CD4-positive, alpha-beta T cell (primary cell): Measurements from ENCODE around the gene CABLES2. TPM values are rescaled to one million over a fixed set of nuclear protein-coding genes. Genes with fewer than 3 reads are reported as not detected.

Experiments used
- ATAC-seq: fragments of 200-7000 bp; cut with Tn5 transposase; one replicate; pipeline ENCODE4 v1.10.0; 2022; ENCODE audit warnings: mild to moderate bottlenecking; ENCODE audit not compliant: poor library complexity
- CTCF ChIA-PET: fragments of 350-600 bp; sonication (Branson Sonifier 250); formaldehyde crosslinking; loops from one replicate; lab custom pipeline; 2021; ENCODE audit warnings: antibody characterized with exemption, inconsistent platforms; lab: Charles Lee
- POLR2A ChIA-PET: fragments of 350-600 bp; sonication (Branson Sonifier 250); formaldehyde crosslinking; loops from one replicate; lab custom pipeline; 2021; ENCODE audit warnings: antibody characterized with exemption, inconsistent platforms; lab: Charles Lee
- DNase-seq, 14 experiments: peaks; one replicate each; pipeline ENCODE4 v3.0.0-alpha.2; 2013 to 2020; ENCODE audit warnings: mixed read lengths in 2 of 14
- H3K27ac ChIP-seq, 2 donors: one replicate each; pipeline versions ENCODE4 v1.5.1 to v1.7.0; 2013; ENCODE audit warnings: low read length in 2 of 2, low read depth in 1 of 2, mild to moderate bottlenecking in 1 of 2
- H3K27me3 ChIP-seq, 2 experiments: 1 replicate in 1 of 2; 2 replicates in 1 of 2; pipeline versions ENCODE4 v1.6.1 to v1.7.0; 2013; ENCODE audit warnings: low read length in 2 of 2, control low read depth in 1 of 2, mild to moderate bottlenecking in 1 of 2, moderate library complexity in 1 of 2; ENCODE audit not compliant: insufficient read depth in 2 of 2, control insufficient read depth in 1 of 2
- H3K36me3 ChIP-seq: one replicate; pipeline ENCODE4 v1.6.1; 2013; ENCODE audit warnings: low read length, control low read depth; ENCODE audit not compliant: insufficient read depth
- H3K4me1 ChIP-seq: one replicate; pipeline ENCODE4 v1.6.1; 2013; ENCODE audit warnings: low read length, control low read depth; ENCODE audit not compliant: insufficient read depth
- H3K4me3 ChIP-seq: one replicate; pipeline ENCODE4 v1.5.1; 2013; ENCODE audit warnings: mild to moderate bottlenecking, low read length, moderate library complexity
- H3K9me3 ChIP-seq, 2 experiments: 1 replicate in 1 of 2; 2 replicates in 1 of 2; pipeline versions ENCODE4 v1.6.1 to v1.7.0; 2013; ENCODE audit warnings: low read length in 2 of 2, mild to moderate bottlenecking in 2 of 2, control low read depth in 1 of 2, moderate library complexity in 1 of 2; ENCODE audit not compliant: control insufficient read depth in 1 of 2, insufficient read depth in 1 of 2
- H3K27ac Mint-ChIP-seq: one replicate; pipeline ENCODE4 v1.8.0; 2020; ENCODE audit warnings: mixed read lengths
- H3K27me3 Mint-ChIP-seq: one replicate; pipeline ENCODE4 v1.8.0; 2021; ENCODE audit warnings: mixed read lengths
- H3K36me3 Mint-ChIP-seq: one replicate; pipeline ENCODE4 v1.8.0; 2021; ENCODE audit warnings: low read depth, mixed read lengths
- H3K4me1 Mint-ChIP-seq: one replicate; pipeline ENCODE4 v1.8.0; 2021; ENCODE audit warnings: low read depth, mixed read lengths
- H3K4me3 Mint-ChIP-seq: one replicate; pipeline ENCODE4 v1.8.0; 2020; ENCODE audit warnings: mild to moderate bottlenecking, mixed read lengths
- H3K9me3 Mint-ChIP-seq: one replicate; pipeline ENCODE4 v1.8.0; 2020; ENCODE audit warnings: mixed read lengths
- CTCF ChIP-seq: fragments of 200-600 bp; IDR thresholded peaks from one replicate; pipeline ENCODE4 v1.8.0; 2022; ENCODE audit warnings: antibody characterized with exemption, mild to moderate bottlenecking
- intact Hi-C, 2 experiments: fragments of 100-400 bp; cut with DNase I in 1 of 2; cut with micrococcal nuclease in 1 of 2; formaldehyde crosslinking; loops; one replicate each; pipeline versions ENCODE4 v1.15.1 to v1.9.0; 2023 to 2025; cut with DNase I, micrococcal nuclease
- total RNA-seq, 174 experiments: library from RNA in 2 of 174; stranded (reverse) in 2 of 174; gene quantifications; one replicate each; pipeline ENCODE4 v1.2.3 and lab custom pipeline; 2021 to 2026

CABLES2 gene
- total RNA-seq, 2 experiments from 2014 or later = 4.4 TPM

GRCh38 chr20:62404112-62404665 is 2.9 kb downstream of the CABLES2 start:
- Mint-ChIP-seq H3K4me3 (peak overlapping the region; percentile 73), H3K27me3 (no peaks in the 10 kb centered on the region), H3K4me1 (peaks cover 14% of the 10 kb centered on the region), H3K36me3 (no peaks in the 10 kb centered on the region), H3K9me3 (no peaks in the 10 kb centered on the region), H3K27ac (no peak overlapping the region)
- ATAC-seq (no peak), DNase-seq (no peak)
- no peak for TF ChIP-seq CTCF
- intact Hi-C loops = loop anchor here in 1 of 2 experiments (5.0 kb wide), 1 partner anchor 222 kb away; the partner anchor contains the start of gene MTG2
- ChIA-PET CTCF (no interaction called here), POLR2A (no interaction called here)
- peaks cover 2% of the 10 kb centered on the region for H3K36me3 ChIP-seq
- H3K4me1 ChIP-seq = peaks cover 33% of the 10 kb centered on the region
- H3K9me3 ChIP-seq = peaks cover 0 to 9% of the 10 kb centered on the region in 2 experiments
- H3K27ac ChIP-seq = no peak overlapping the region
- H3K4me3 ChIP-seq = no peak overlapping the region
- H3K27me3 ChIP-seq = no peaks in the 10 kb centered on the region

GRCh38 chr20:62403331-62403730 is 3.8 kb downstream of the CABLES2 start:
- H3K4me1 ChIP-seq = peaks cover 33% of the 10 kb centered on the region
- Mint-ChIP-seq H3K4me3 (peak overlapping the region; percentile 56), H3K4me1 (peaks cover 14% of the 10 kb centered on the region), H3K36me3 (no peaks in the 10 kb centered on the region), H3K27me3 (no peaks in the 10 kb centered on the region), H3K27ac (no peak overlapping the region), H3K9me3 (no peaks in the 10 kb centered on the region)
- H3K27me3 ChIP-seq = no peaks in the 10 kb centered on the region
- H3K4me3 ChIP-seq = no peak overlapping the region
- H3K36me3 ChIP-seq = peaks cover 2% of the 10 kb centered on the region
- no peak for TF ChIP-seq CTCF
- intact Hi-C loops = loop anchor here in 1 of 2 experiments (5.0 kb wide), 1 partner anchor 221 kb away; the partner anchor contains the start of gene MTG2
- POLR2A ChIA-PET = no interaction called here
- DNase-seq = no peak
- CTCF ChIA-PET = no interaction called here
- no peak overlapping the region for H3K27ac ChIP-seq
- H3K9me3 ChIP-seq = peaks cover 0 to 11% of the 10 kb centered on the region in 2 experiments
- ATAC-seq = no peak

- peaks cover 26% of the 10 kb centered on the region for H3K4me1 ChIP-seq
- H3K36me3 ChIP-seq = peaks cover 2% of the 10 kb centered on the region
- no peak overlapping the region for H3K4me3 ChIP-seq
- TF ChIP-seq CTCF = no peak
- H3K27me3 ChIP-seq = no peaks in the 10 kb centered on the region
- peaks cover 0 to 11% of the 10 kb centered on the region in 2 experiments for H3K9me3 ChIP-seq
- Mint-ChIP-seq H3K36me3 (peaks cover 1% of the 10 kb centered on the region), H3K9me3 (no peaks in the 10 kb centered on the region), H3K4me3 (no peak overlapping the region), H3K4me1 (peaks cover 14% of the 10 kb centered on the region), H3K27me3 (no peaks in the 10 kb centered on the region), H3K27ac (no peak overlapping the region)
- ChIA-PET CTCF (no interaction called here), POLR2A (no interaction called here)
- no peak overlapping the region for H3K27ac ChIP-seq
- no peak for DNase-seq
- ATAC-seq = no peak
- intact Hi-C loops = loop anchor here in 1 of 2 experiments (5.0 kb wide), 1 partner anchor 220 kb away; the partner anchor contains the start of gene MTG2
Observed at GRCh38 chr20:62402456-62403150, 4.5 kb downstream of the CABLES2 start.
